ENCODE data around the gene FGF5. TPM values are rescaled to one million over a fixed set of nuclear protein-coding genes. Genes with fewer than 3 reads are reported as not detected.

The FGF5 gene
- total RNA-seq, 2 donors from 2014 or later: 0.30 to 1.5 TPM

DNA sequence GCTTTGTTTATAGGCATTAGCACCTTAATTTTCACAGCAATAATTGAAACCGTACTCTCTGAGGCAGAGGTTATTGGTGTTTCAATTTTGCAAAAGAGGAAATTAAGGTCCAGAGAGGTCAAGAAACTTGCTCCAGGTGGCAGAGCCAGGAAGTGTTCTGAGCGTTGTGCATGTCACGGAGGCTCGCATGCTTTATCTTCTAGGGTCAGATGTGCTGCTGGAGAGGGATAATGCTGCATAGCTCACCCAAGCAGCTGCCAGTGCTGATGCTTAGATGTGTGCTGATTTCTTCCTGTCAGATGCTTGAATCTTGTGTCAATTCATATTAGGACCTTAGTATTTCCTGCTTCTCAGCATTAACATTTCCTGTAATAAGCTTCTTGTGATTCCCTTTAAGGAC, 13.0 kb upstream of the FGF5 start:
- no peak overlapping the region for H3K4me3 ChIP-seq
- no peak overlapping the region for H3K27ac ChIP-seq
- intact Hi-C loops (cut with DNase I): no loop called here
- no peaks in the 10 kb centered on the region for H3K27me3 ChIP-seq
- TF ChIP-seq CTCF (IDR thresholded peaks at IDR 0.05): no peak
- H3K36me3 ChIP-seq: no peaks in the 10 kb centered on the region
- no peaks in the 10 kb centered on the region for H3K4me1 ChIP-seq
- no peak overlapping the region for H3K9ac ChIP-seq (ENCODE audit: low read depth in 2 of 2, low read length in 2 of 2)
- no peaks in the 10 kb centered on the region for H3K9me3 ChIP-seq
- DNase-seq: no peak

- no peaks in the 10 kb centered on the region for H3K27me3 ChIP-seq
- TF ChIP-seq CTCF (IDR thresholded peaks at IDR 0.05): no peak
- H3K9ac ChIP-seq (ENCODE audit: low read depth in 2 of 2, low read length in 2 of 2): no peak overlapping the region
- no peaks in the 10 kb centered on the region for H3K4me1 ChIP-seq
- DNase-seq: no peak
- H3K9me3 ChIP-seq: no peaks in the 10 kb centered on the region
- H3K36me3 ChIP-seq: no peaks in the 10 kb centered on the region
- H3K27ac ChIP-seq: no peak overlapping the region
- H3K4me3 ChIP-seq: no peak overlapping the region
- intact Hi-C loops (cut with DNase I): no loop called here
Measured at GRCh38 chr4:80254114-80254513, 12.3 kb upstream of the FGF5 start.

GRCh38 chr4:80255329-80256095, 11.0 kb upstream of the FGF5 start:
- H3K9me3 ChIP-seq: no peaks in the 10 kb centered on the region
- DNase-seq: no peak
- no peaks in the 10 kb centered on the region for H3K36me3 ChIP-seq
- H3K4me3 ChIP-seq: no peak overlapping the region
- no peak overlapping the region for H3K9ac ChIP-seq (ENCODE audit: low read depth in 2 of 2, low read length in 2 of 2)
- intact Hi-C loops (cut with DNase I): no loop called here
- TF ChIP-seq CTCF (IDR thresholded peaks at IDR 0.05): no peak
- no peaks in the 10 kb centered on the region for H3K4me1 ChIP-seq
- no peaks in the 10 kb centered on the region for H3K27me3 ChIP-seq
- no peak overlapping the region for H3K27ac ChIP-seq

GRCh38 chr4:80257851-80258250, 8.6 kb upstream of the FGF5 start:
- no peaks in the 10 kb centered on the region for H3K36me3 ChIP-seq
- TF ChIP-seq CTCF (IDR thresholded peaks at IDR 0.05): no peak
- no peaks in the 10 kb centered on the region for H3K9me3 ChIP-seq
- H3K4me3 ChIP-seq: no peak overlapping the region
- no peak overlapping the region for H3K27ac ChIP-seq
- intact Hi-C loops (cut with DNase I): no loop called here
- no peaks in the 10 kb centered on the region for H3K4me1 ChIP-seq
- H3K9ac ChIP-seq (ENCODE audit: low read depth in 2 of 2, low read length in 2 of 2): no peak overlapping the region
- no peaks in the 10 kb centered on the region for H3K27me3 ChIP-seq
- no peak for DNase-seq

DNA sequence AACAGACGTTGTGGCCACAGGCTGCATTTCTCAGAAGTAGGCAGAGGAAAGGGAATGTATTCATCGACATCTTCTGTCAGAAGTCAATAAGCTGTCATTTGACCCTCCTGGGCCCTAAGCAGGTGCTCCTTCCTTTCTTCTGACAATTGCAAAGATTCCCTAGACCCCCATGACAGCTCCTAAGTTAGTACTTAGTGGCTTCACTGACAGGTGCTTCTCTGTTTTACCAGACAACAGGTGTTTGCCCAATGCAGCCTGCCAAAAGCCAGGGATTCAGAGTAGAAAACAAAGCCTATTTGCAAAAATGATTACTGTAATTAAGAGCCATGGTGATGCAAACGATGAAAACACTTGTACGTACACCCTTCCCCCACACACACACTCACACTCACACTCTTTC, 7.5 kb upstream of the FGF5 start:
- no peak for DNase-seq
- H3K36me3 ChIP-seq: no peaks in the 10 kb centered on the region
- peaks cover 8% of the 10 kb centered on the region for H3K27me3 ChIP-seq
- no peaks in the 10 kb centered on the region for H3K4me1 ChIP-seq
- intact Hi-C loops (cut with DNase I): no loop called here
- H3K9me3 ChIP-seq: no peaks in the 10 kb centered on the region
- H3K9ac ChIP-seq (ENCODE audit: low read depth in 2 of 2, low read length in 2 of 2): no peak overlapping the region
- TF ChIP-seq CTCF (IDR thresholded peaks at IDR 0.05): no peak
- no peak overlapping the region for H3K4me3 ChIP-seq
- H3K27ac ChIP-seq: no peak overlapping the region
